HUES48 (cell line): Measurements from ENCODE around the gene CD44.

Experiments
- H3K27ac ChIP-seq: one replicate; pipeline ENCODE4 v1.7.0; 2013; ENCODE audit warnings: low read depth, low read length, inconsistent platforms
- H3K27me3 ChIP-seq: 2 replicates; pipeline ENCODE4 v1.6.1; 2013; ENCODE audit warnings: mild to moderate bottlenecking, low read length; ENCODE audit not compliant: control insufficient read depth, insufficient read depth
- H3K36me3 ChIP-seq: 2 replicates; pipeline ENCODE4 v1.6.1; 2013; ENCODE audit warnings: low read length; ENCODE audit not compliant: control insufficient read depth, insufficient read depth
- H3K4me1 ChIP-seq: 2 replicates; pipeline ENCODE4 v1.6.1; 2013; ENCODE audit warnings: mild to moderate bottlenecking, low read length; ENCODE audit not compliant: control insufficient read depth, insufficient read depth
- H3K4me3 ChIP-seq: 2 replicates; pipeline ENCODE4 v1.5.1; 2013; ENCODE audit warnings: mild to moderate bottlenecking, low read depth, low read length
- H3K9ac ChIP-seq: 2 replicates; pipeline ENCODE4 v1.6.1; 2013; ENCODE audit warnings: mild to moderate bottlenecking, low read depth, low read length, moderate library complexity
- H3K9me3 ChIP-seq: 2 replicates; pipeline ENCODE4 v1.6.1; 2013; ENCODE audit warnings: low read length; ENCODE audit not compliant: control insufficient read depth, insufficient read depth

The CD44 gene

GRCh38 chr11:35253237-35253636 is 114.3 kb downstream of the CD44 start:
- Histone ChIP-seq H3K36me3 (no peaks in the 10 kb centered on the region), H3K27ac (no peak overlapping the region), H3K9ac (no peak overlapping the region)

GRCh38 chr11:35255514-35255913 is 116.5 kb downstream of the CD44 start:
- H3K36me3 ChIP-seq = no peaks in the 10 kb centered on the region
- H3K27me3 ChIP-seq = no peaks in the 10 kb centered on the region
- no peaks in the 10 kb centered on the region for H3K4me1 ChIP-seq
- H3K4me3 ChIP-seq = no peak overlapping the region
- H3K27ac ChIP-seq = no peak overlapping the region
- H3K9me3 ChIP-seq = no peaks in the 10 kb centered on the region
- H3K9ac ChIP-seq = no peak overlapping the region

More at GRCh38 chr11:35253237-35253636, 114.3 kb downstream of the CD44 start:
- Histone ChIP-seq H3K4me3 (no peak overlapping the region), H3K27me3 (no peaks in the 10 kb centered on the region), H3K9me3 (no peaks in the 10 kb centered on the region), H3K4me1 (no peaks in the 10 kb centered on the region)

GRCh38 chr11:35256296-35256695 is 117.3 kb downstream of the CD44 start:
- no peaks in the 10 kb centered on the region for H3K4me1 ChIP-seq
- no peak overlapping the region for H3K27ac ChIP-seq
- H3K36me3 ChIP-seq = no peaks in the 10 kb centered on the region
- H3K9me3 ChIP-seq = no peaks in the 10 kb centered on the region
- no peak overlapping the region for H3K4me3 ChIP-seq
- no peaks in the 10 kb centered on the region for H3K27me3 ChIP-seq
- no peak overlapping the region for H3K9ac ChIP-seq

GRCh38 chr11:35257281-35257680 is 118.3 kb downstream of the CD44 start:
- H3K4me3 ChIP-seq = no peak overlapping the region
- no peaks in the 10 kb centered on the region for H3K27me3 ChIP-seq

GRCh38 chr11:35259529-35259928 is 120.6 kb downstream of the CD44 start:
- Histone ChIP-seq H3K36me3 (no peaks in the 10 kb centered on the region), H3K4me3 (no peak overlapping the region), H3K27me3 (no peaks in the 10 kb centered on the region), H3K9ac (no peak overlapping the region), H3K4me1 (no peaks in the 10 kb centered on the region), H3K27ac (no peak overlapping the region), H3K9me3 (no peaks in the 10 kb centered on the region)

More at GRCh38 chr11:35257281-35257680, 118.3 kb downstream of the CD44 start:
- H3K9me3 ChIP-seq = no peaks in the 10 kb centered on the region
- H3K9ac ChIP-seq = no peak overlapping the region
- no peak overlapping the region for H3K27ac ChIP-seq
- no peaks in the 10 kb centered on the region for H3K36me3 ChIP-seq
- no peaks in the 10 kb centered on the region for H3K4me1 ChIP-seq

GRCh38 chr11:35260342-35260985 is 121.5 kb downstream of the CD44 start:
- no peak overlapping the region for H3K9ac ChIP-seq
- no peak overlapping the region for H3K27ac ChIP-seq

GRCh38 chr11:35261197-35261596 is 122.2 kb downstream of the CD44 start:
- H3K4me1 ChIP-seq = no peaks in the 10 kb centered on the region
- H3K27me3 ChIP-seq = no peaks in the 10 kb centered on the region
- H3K9ac ChIP-seq = no peak overlapping the region
- no peak overlapping the region for H3K27ac ChIP-seq
- no peaks in the 10 kb centered on the region for H3K9me3 ChIP-seq
- H3K4me3 ChIP-seq = no peak overlapping the region
- H3K36me3 ChIP-seq = no peaks in the 10 kb centered on the region

More at GRCh38 chr11:35260342-35260985, 121.5 kb downstream of the CD44 start:
- Histone ChIP-seq H3K9me3 (no peaks in the 10 kb centered on the region), H3K4me1 (no peaks in the 10 kb centered on the region), H3K27me3 (no peaks in the 10 kb centered on the region), H3K36me3 (no peaks in the 10 kb centered on the region), H3K4me3 (no peak overlapping the region)

- no peak overlapping the region for H3K27ac ChIP-seq
- no peak overlapping the region for H3K9ac ChIP-seq
- H3K9me3 ChIP-seq = no peaks in the 10 kb centered on the region
- H3K4me1 ChIP-seq = no peaks in the 10 kb centered on the region
- no peaks in the 10 kb centered on the region for H3K36me3 ChIP-seq
- H3K27me3 ChIP-seq = no peaks in the 10 kb centered on the region
- no peak overlapping the region for H3K4me3 ChIP-seq
Measured at GRCh38 chr11:35262056-35262455, 123.1 kb downstream of the CD44 start.

- Histone ChIP-seq H3K9ac (no peak overlapping the region), H3K27me3 (no peaks in the 10 kb centered on the region), H3K36me3 (no peaks in the 10 kb centered on the region), H3K4me1 (no peaks in the 10 kb centered on the region), H3K27ac (no peak overlapping the region), H3K9me3 (no peaks in the 10 kb centered on the region), H3K4me3 (no peak overlapping the region)
Measured at GRCh38 chr11:35262735-35263134, 123.8 kb downstream of the CD44 start.

- Histone ChIP-seq H3K9ac (no peak overlapping the region), H3K4me1 (no peaks in the 10 kb centered on the region), H3K4me3 (no peak overlapping the region), H3K27me3 (no peaks in the 10 kb centered on the region), H3K9me3 (no peaks in the 10 kb centered on the region), H3K27ac (no peak overlapping the region), H3K36me3 (no peaks in the 10 kb centered on the region)
Measured at GRCh38 chr11:35265755-35266454, 126.9 kb downstream of the CD44 start.

GRCh38 chr11:35267504-35267903 is 128.5 kb downstream of the CD44 start:
- no peaks in the 10 kb centered on the region for H3K27me3 ChIP-seq
- H3K27ac ChIP-seq = no peak overlapping the region
- H3K36me3 ChIP-seq = no peaks in the 10 kb centered on the region
- no peak overlapping the region for H3K9ac ChIP-seq
- no peak overlapping the region for H3K4me3 ChIP-seq
- no peaks in the 10 kb centered on the region for H3K9me3 ChIP-seq
- no peaks in the 10 kb centered on the region for H3K4me1 ChIP-seq
